Immature natural killer cell (primary cell): ENCODE measurements around the gene MTOR. TPM values are rescaled to one million over a fixed set of nuclear protein-coding genes. Genes with fewer than 3 reads are reported as not detected.
"Not testable (repeated sequence)": the region's sequence is repeated elsewhere in the genome, so short reads cannot be mapped to it uniquely, and the experiment has no call there.

ENCODE experiments used
- DNase-seq, 3 donors: peaks; one replicate each; pipeline ENCODE4 v3.0.0; 2022; ENCODE audit warnings: mixed read lengths in 1 of 3
- H3K27ac Mint-ChIP-seq, 6 donors: one replicate each; pipeline ENCODE4 v1.8.0; 2020; ENCODE audit warnings: mixed read lengths in 6 of 6, mild to moderate bottlenecking in 5 of 6, inconsistent platforms in 4 of 6, moderate library complexity in 3 of 6
- H3K27me3 Mint-ChIP-seq, 3 donors: one replicate each; pipeline ENCODE4 v1.8.0; 2020 to 2021; ENCODE audit warnings: low read depth in 3 of 3, mild to moderate bottlenecking in 3 of 3, mixed read lengths in 3 of 3, moderate library complexity in 3 of 3, inconsistent platforms in 1 of 3
- H3K36me3 Mint-ChIP-seq, 3 donors: one replicate each; pipeline ENCODE4 v1.8.0; 2020; ENCODE audit warnings: mixed read lengths in 3 of 3, inconsistent platforms in 2 of 3, mild to moderate bottlenecking in 2 of 3
- H3K4me1 Mint-ChIP-seq, 2 donors: one replicate each; pipeline ENCODE4 v1.8.0; 2020; ENCODE audit warnings: inconsistent platforms in 2 of 2, mild to moderate bottlenecking in 2 of 2, mixed read lengths in 2 of 2, moderate library complexity in 1 of 2
- H3K4me3 Mint-ChIP-seq, 5 donors: one replicate each; pipeline ENCODE4 v1.8.0; 2020; ENCODE audit warnings: mild to moderate bottlenecking in 5 of 5, mixed read lengths in 5 of 5, inconsistent platforms in 3 of 5, moderate library complexity in 3 of 5
- H3K9me3 Mint-ChIP-seq, 6 donors: one replicate each; pipeline ENCODE4 v1.8.0; 2020; ENCODE audit warnings: mild to moderate bottlenecking in 6 of 6, mixed read lengths in 6 of 6, inconsistent platforms in 4 of 6, moderate library complexity in 3 of 6
- polyA plus RNA-seq, 3 donors: library from polyadenylated mRNA; unstranded; fragments of 300-500 nt; fragmentation: Illumina TruSeq; gene quantifications; one replicate each; pipeline ENCODE4 v1.2.3, GENCODE V29; 2021

Gene MTOR
- polyA plus RNA-seq, 3 donors from 2014 or later = 1.7 to 10.1 (median 3.8) TPM

DNA sequence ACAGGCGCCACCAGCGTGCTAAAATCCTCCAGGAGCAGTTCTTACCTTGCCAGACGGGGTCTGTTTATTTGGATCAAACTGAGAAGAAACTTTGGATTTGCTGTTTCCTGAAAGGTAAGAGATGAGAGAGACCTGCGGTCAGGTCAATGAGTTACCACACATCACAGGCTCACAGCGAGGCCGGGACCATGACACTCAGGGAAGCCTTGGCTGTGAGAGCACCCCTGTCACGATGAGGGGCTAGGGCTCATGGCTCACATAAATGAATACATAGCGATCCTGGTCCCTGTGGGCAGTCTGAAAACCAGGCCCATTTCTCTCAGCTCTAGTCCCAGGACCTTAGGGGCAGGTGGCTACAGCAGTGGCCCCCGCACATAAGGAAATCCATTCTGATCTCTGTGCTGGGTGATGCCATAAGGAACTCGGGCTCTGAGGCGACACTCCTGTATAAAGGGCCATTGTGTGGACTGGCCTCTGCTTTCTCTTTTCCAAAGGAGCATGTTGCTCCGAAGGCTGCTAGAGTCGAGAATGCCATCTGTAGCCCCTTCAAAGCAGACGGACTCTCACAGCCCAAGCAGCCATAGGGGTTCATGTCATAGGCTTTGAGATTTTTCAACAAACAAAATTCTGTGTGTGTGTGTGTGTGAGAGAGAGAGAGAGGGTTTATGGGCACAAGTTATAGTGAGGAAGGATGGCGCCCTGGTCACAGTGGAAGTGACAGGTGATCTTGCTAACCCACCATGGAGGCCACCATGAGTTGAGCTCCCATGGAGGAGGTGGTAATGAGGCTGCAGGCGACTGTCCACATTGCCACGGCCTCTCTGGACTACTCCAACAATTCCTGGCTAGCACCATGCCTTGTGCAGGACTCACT, 193.5 kb downstream of the MTOR start:
- Mint-ChIP-seq H3K27ac (peak overlapping the region in 3 of 6 donors; percentile 16 to 52 (median 50)), H3K4me1 (no peaks in the 10 kb centered on the region), H3K9me3 (no peaks in the 10 kb centered on the region), H3K36me3 (peaks cover 22 to 61% (median 36%) of the 10 kb centered on the region in 3 donors), H3K4me3 (no peak overlapping the region), H3K27me3 (peaks cover 2 to 5% (median 3%) of the 10 kb centered on the region in 3 donors)
- no peak for DNase-seq

DNA sequence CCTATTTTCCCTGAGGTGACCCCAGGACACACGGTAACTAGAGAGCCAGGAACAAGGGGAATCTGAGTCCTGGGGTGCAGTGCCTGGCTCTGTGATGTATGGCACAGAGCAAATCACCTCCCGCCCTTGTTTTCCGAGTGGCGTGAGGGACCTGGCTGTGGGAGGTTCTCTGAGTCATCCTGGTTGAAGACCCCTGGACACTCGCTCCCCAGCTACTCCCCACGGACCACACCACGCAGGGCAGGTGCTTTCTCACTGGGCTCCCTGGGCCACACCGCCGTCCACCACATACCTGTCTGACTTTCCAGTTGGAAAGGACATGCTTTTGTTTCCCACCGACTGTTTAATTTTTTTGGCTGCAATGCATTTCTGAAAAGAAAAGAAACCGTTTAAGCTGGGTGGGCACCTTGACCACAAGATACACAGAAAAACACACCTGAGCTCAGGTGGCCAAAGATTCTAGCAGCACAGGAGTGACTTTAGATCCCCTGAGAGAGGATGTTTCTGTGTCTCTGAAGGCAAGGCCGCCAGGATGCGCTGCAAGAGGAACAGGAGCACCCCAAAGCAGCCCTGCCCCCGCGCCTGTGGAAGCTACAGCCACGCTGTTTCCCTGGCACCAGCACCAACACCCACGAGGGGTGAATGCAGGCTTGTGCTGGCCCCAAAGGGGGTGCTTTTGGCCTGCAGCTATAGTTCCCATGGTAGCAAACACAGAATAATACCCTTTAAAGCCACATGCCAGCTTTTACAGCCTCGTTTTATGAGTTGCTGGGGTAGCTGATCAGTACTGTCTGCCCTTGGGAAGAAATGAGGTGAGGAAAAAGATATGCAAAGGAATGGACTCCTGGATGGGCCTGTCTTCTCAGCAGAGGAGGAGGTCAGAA, 194.4 kb downstream of the MTOR start:
- Mint-ChIP-seq H3K4me1 (peaks cover 5 to 6% of the 10 kb centered on the region in 2 donors), H3K4me3 (no peak overlapping the region), H3K27me3 (peaks cover 5 to 7% (median 7%) of the 10 kb centered on the region in 3 donors), H3K27ac (peak overlapping the region in 2 of 6 donors; percentile 16 to 50), H3K36me3 (peaks cover 22 to 62% (median 35%) of the 10 kb centered on the region in 3 donors), H3K9me3 (no peaks in the 10 kb centered on the region)
- DNase-seq = no peak

DNA sequence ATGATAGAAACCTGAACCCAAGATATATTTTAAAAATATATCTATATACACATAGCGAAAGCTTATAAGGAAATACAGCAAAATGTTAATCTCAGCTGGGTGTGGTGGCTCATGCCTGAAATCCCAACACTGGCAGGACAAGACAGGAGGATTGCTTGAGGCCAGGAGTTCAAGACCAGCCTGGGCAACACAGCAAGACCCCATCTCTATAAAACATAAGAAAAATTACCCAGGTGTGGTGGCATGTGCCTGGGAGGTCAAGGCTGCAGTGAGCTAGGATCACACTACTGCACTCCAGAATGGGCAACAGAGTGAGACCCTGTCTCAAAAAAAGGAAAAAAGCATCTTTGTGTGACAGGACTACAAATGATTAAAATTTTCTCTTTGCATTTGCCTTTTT, 196.6 kb downstream of the MTOR start:
- Mint-ChIP-seq H3K27me3 (peaks cover 5 to 17% (median 12%) of the 10 kb centered on the region in 3 donors), H3K27ac (no peak overlapping the region), H3K4me3 (no peak overlapping the region)

DNA sequence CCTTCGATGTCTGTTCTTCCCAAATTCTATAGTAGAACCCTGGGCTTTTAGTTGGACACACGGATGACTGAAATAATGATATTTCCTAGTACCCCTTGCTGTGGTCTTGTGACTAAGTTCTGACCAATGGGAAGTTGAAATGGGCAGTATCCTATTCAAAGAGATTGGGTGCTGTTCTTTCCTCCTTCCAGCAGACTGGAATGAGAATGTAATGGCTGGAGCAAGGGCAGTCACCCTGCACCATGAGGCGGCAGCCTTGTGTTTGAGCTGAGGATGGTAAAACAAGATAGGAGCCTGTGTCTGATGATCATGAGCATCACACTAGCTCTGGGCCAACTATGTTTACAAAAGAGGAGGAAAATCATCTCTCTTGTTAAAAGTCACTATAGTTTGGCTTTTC, 197.4 kb downstream of the MTOR start:
- no peak overlapping the region for H3K27ac Mint-ChIP-seq

More for the DNA sequence above, 196.6 kb downstream of the MTOR start:
- peaks cover 25 to 26% of the 10 kb centered on the region in 2 donors for H3K4me1 Mint-ChIP-seq
- peaks cover 14 to 49% (median 30%) of the 10 kb centered on the region in 3 donors for H3K36me3 Mint-ChIP-seq
- no peaks in the 10 kb centered on the region for H3K9me3 Mint-ChIP-seq
- DNase-seq = no peak

DNA sequence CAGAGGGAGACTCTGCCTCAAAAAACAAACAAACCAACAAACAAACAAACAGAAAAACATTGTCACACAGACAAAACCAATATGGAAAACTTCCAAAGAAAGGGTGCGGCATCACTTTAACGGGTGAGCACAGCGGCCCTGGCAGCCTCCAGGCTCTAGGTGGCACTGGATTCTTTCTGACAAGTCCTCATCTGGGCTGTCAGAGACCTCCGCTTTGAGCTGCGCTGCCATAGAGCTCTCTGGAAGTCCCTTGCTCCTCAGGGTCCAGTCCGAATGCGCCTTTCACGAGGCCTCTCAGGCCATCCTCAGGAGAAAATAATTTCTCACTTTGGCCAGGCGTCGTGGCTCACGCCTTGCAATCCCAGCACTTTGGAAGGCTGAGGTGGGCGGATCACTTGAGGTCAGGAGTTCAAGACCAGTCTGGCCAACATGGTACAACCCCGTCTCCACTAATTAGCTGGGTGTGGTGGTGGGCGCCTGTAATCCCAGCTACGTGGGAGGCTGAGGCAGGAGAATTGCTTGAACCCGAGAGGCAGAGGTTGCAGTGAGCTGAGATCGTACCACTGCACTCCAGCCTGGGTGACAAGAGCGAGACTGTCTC, 198.3 kb downstream of the MTOR start:
- not testable (repeated sequence) for H3K4me3 Mint-ChIP-seq, DNase-seq, H3K9me3 Mint-ChIP-seq, H3K27ac Mint-ChIP-seq
- Mint-ChIP-seq H3K36me3 (peaks cover 9 to 37% (median 19%) of the 10 kb centered on the region in 3 donors), H3K27me3 (peaks cover 7 to 19% (median 16%) of the 10 kb centered on the region in 3 donors), H3K4me1 (peaks cover 34 to 36% of the 10 kb centered on the region in 2 donors)

More for the DNA sequence above, 197.4 kb downstream of the MTOR start:
- H3K36me3 Mint-ChIP-seq = peaks cover 14 to 44% (median 23%) of the 10 kb centered on the region in 3 donors
- H3K9me3 Mint-ChIP-seq = no peaks in the 10 kb centered on the region
- no peak for DNase-seq
- peaks cover 7 to 19% (median 16%) of the 10 kb centered on the region in 3 donors for H3K27me3 Mint-ChIP-seq
- no peak overlapping the region for H3K4me3 Mint-ChIP-seq
- H3K4me1 Mint-ChIP-seq = peaks cover 32 to 33% of the 10 kb centered on the region in 2 donors

DNA sequence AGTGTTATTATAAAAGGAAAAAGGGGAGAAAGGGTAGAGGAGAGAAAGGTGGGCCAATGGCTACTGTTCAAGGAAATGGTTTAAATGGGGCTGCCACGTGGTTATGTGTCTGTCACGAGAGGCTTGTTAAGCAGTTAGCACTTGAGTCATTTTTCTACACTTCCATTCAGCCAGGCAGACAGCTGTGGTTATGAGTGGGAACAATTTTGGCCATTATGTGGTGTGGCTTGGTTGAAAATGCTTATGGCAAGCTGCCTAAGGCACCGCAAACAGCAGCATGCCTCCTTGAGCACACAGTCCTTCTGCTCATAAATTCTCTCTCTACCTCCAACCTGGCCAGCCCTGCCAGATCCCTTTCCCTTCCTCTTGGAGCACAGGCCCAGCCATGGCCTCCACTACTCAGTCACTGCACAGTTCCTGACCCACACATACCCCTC, 199.4 kb downstream of the MTOR start:
- Mint-ChIP-seq H3K9me3 (no peaks in the 10 kb centered on the region), H3K36me3 (peaks cover 6 to 29% (median 15%) of the 10 kb centered on the region in 3 donors), H3K4me1 (peaks cover 38 to 41% of the 10 kb centered on the region in 2 donors), H3K27me3 (peaks cover 7 to 19% (median 19%) of the 10 kb centered on the region in 3 donors), H3K4me3 (peak overlapping the region; percentile 38 to 72 (median 58)), H3K27ac (peak overlapping the region; percentile 82 to 94 (median 90))
- DNase-seq = peak; percentile 73 to 78 (median 77)

DNA sequence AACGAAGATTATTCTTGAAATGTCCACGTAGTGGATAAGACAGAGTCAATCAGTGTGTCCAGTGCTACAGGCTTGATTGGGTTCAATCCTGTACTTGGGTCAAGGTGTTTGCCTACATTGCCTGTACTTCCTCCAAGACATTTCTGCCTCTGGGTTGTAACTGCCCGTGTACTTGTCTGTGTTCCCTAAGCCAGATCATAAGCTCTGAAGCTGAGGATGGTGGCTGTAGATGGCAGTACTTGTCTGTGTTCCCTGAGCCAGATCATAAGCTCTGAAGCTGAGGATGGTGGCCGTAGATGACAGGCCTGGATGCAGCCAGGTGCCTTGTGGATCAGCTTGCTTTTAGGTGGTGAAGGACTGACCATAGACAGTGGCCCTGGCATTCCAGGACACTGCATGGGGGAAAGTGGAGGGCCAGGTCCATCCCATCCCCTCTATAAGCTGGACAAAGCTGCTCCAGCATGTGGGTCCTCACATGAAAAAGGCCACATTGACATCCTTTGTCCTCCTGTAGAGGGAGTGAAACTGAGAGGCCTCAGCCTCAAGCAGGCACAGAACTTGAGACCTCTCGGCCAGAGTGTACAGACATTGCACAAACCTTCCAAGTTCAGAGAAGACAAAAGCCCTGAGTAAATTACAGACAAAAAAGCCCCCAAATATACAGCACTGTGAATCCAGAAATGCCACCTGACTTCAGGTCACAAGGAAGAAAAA, 200.5 kb downstream of the MTOR start:
- Mint-ChIP-seq H3K27me3 (peaks cover 9 to 19% (median 19%) of the 10 kb centered on the region in 3 donors), H3K27ac (peak overlapping the region; percentile 34 to 93 (median 82))

DNA sequence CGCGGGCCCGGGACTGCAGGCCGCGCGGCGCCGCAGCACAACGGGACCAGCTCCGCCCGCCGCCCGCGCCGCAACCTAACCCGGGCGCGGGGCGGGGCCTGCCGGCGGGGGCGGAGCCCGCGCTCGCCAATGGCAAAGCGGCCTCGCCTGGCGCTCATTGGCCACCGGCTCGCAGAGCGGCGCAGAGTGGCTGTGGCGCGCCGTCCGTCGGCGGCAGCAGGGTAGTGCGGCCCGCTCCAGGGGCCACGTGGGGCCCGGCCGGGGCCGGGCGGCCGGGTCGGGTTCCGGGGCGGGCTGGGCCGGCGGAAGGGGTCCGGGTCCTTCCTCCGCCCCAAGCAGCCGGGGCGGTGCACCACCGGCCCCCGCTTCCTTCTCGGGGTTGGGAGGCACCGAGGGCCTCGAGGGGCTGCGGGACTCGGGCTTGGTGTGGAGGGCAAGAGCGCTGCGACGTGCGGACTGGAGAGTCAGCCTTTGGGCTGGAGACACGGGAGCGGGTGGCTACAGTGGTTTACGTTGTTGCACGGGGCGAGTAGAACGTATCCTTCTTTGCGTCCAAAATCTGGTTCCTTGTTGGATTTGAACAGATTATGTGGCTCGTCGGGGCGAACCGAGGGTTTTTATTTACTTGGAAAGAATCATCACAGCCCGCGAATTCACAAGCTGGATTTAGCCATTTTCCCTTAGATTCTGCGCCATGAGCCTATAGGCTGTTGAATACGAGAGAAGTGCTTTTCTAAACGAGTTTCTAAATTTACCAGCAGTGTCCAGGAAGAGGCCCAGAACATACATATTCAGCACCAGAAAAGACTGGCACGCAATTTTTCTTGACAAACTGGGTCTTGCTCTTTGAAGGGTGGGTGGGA, 202.2 kb downstream of the MTOR start, which contains the start of gene SRM:
TSS of gene SRM (minus strand) at position 51 of the 863 bp plus-strand sequence. CDS start 75 bp downstream, outside the sequence.
- peak; percentile 90 to 91 (median 91) for DNase-seq
- Mint-ChIP-seq H3K36me3 (peaks cover 0 to 11% (median 4%) of the 10 kb centered on the region in 3 donors), H3K27me3 (peaks cover 9 to 19% (median 16%) of the 10 kb centered on the region in 3 donors), H3K4me3 (peak within 1 kb of the TSS; percentile 87 to 94 (median 92)), H3K9me3 (no peaks in the 10 kb centered on the region), H3K27ac (peak within 1 kb of the TSS; percentile 92 to 97 (median 94)), H3K4me1 (peaks cover 38 to 41% of the 10 kb centered on the region in 2 donors)

More for the DNA sequence above, 200.5 kb downstream of the MTOR start:
- DNase-seq = no peak
- H3K9me3 Mint-ChIP-seq = no peaks in the 10 kb centered on the region
- peak overlapping the region in 4 of 5 donors; percentile 17 to 94 (median 88) for H3K4me3 Mint-ChIP-seq
- H3K4me1 Mint-ChIP-seq = peaks cover 38 to 41% of the 10 kb centered on the region in 2 donors
- peaks cover 6 to 25% (median 15%) of the 10 kb centered on the region in 3 donors for H3K36me3 Mint-ChIP-seq

DNA sequence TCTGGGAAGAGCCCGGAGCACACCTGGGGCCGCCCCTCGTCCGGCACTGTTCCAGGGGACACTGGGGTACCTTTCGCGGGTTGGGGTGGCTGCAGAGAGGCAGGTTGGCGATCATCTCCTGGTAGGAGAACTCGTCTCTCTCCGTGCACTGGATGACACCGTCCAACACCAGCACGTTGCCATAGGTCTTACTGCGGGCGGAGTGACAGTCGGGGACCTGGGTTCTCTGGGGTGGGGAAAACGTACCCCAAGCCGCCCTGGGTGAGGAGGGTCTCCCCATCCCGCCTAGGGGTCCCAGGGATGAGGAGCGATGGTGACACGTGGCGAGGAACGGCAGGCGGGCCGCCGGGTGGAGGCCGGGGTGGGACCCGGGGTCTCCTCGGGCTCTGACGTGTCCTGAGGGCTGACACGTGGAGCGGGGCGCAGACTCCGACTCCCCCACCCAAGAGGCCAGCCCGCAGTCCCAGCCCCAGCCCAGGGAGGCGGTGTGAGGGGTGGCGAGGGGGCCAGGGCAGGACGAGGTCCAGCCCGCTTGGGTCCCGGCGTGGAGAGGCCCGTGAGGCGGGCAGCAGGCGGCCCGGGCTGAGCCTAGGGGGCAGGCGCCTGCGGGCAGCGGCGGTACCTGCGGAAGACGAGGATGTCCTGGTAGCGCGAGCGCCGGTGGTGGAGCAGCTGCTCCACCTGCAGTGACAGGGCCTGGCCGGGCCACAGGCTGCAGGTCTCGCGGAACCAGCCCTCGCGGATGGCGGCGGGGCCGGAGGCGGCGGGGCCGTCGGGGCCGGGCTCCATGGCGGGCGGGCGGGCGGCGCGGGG, 203.0 kb downstream of the MTOR start:
- DNase-seq = no peak
- peak overlapping the region; percentile 85 to 91 (median 90) for H3K4me3 Mint-ChIP-seq
- peaks cover 10 to 19% (median 16%) of the 10 kb centered on the region in 3 donors for H3K27me3 Mint-ChIP-seq
- H3K36me3 Mint-ChIP-seq = peaks cover 0 to 7% (median 2%) of the 10 kb centered on the region in 3 donors
- peak overlapping the region in 5 of 6 donors; percentile 7 to 87 (median 83) for H3K27ac Mint-ChIP-seq
- peaks cover 38 to 41% of the 10 kb centered on the region in 2 donors for H3K4me1 Mint-ChIP-seq
- H3K9me3 Mint-ChIP-seq = no peaks in the 10 kb centered on the region

DNA sequence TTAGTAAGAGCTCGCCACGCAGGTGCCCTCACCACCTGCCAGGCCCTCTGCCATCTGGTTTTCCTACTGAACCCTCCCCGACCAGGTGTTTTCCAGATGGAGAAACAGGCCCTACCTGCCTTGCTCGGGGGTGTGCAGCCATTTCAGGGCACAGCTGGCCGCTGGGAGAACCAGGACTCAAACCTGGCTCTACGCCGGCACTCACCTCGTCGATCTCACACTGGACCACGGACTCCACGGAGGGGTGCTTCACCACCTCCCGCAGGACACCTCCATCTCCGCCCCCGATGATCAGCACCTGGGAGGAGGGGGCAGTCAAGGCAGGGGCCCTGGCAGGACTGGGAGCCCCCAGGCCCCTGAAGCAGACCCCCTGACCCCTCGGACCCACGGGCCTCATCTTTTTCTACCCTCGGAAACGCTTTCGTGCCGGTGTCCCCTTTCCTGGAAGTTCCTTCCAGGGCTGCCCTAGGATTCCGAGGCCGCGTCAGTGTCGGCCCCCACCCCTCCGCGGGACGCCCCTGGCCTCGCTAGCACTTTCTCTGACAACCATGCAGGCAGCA, 203.7 kb downstream of the MTOR start:
- H3K4me3 Mint-ChIP-seq = peak overlapping the region; percentile 85 to 91 (median 90)
- H3K9me3 Mint-ChIP-seq = no peaks in the 10 kb centered on the region
- H3K4me1 Mint-ChIP-seq = peaks cover 38 to 41% of the 10 kb centered on the region in 2 donors
- peak overlapping the region in 3 of 6 donors; percentile 7 to 84 (median 73) for H3K27ac Mint-ChIP-seq
- no peak for DNase-seq
- peaks cover 0 to 7% (median 3%) of the 10 kb centered on the region in 3 donors for H3K36me3 Mint-ChIP-seq
- H3K27me3 Mint-ChIP-seq = peaks cover 10 to 17% (median 16%) of the 10 kb centered on the region in 3 donors

DNA sequence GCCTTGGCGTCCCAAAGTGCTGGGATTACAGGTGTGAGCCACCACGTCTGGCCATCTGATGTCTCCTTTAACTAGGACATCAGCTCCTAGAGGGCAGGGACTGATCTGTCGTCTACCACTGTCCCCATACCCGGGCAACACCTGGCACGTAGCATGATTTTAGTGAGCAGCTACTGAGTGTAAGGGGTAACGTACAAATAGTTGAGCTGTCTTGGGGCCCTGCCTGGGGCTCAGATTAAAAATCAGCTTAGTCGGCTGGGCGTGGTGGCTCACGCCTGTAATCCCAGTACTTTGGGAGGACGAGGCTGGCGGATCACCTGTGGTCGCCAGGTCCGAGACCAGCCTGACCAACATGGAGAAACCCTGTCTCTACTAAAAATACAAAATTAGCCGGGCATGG, 204.3 kb downstream of the MTOR start:
- Mint-ChIP-seq H3K4me1 (peaks cover 32 to 37% of the 10 kb centered on the region in 2 donors), H3K4me3 (peak overlapping the region in 4 of 5 donors; percentile 17 to 51 (median 44)), H3K27ac (peak overlapping the region in 1 of 6 donors; percentile 49)

More for the DNA sequence above, 204.3 kb downstream of the MTOR start:
- no peaks in the 10 kb centered on the region for H3K9me3 Mint-ChIP-seq
- no peak for DNase-seq
- H3K36me3 Mint-ChIP-seq = peaks cover 0 to 5% (median 3%) of the 10 kb centered on the region in 3 donors
- H3K27me3 Mint-ChIP-seq = peaks cover 10 to 15% (median 12%) of the 10 kb centered on the region in 3 donors
